T1000 (cell line): ENCODE results near the gene DUOX1.
"Not testable (repeated sequence)": the region's sequence is repeated elsewhere in the genome, so short reads cannot be mapped to it uniquely, and the experiment has no call there.

Source experiments
- DNase-seq: peaks from one replicate; lab custom pipeline; 2025; ENCODE audit warnings: mixed read lengths; lab: John Stamatoyannopoulos, UW

DUOX1 gene

GRCh38 chr15:45129651-45130129, at the start of gene DUOX1, which contains the start of gene DUOXA1:
Gene DUOX1, plus strand, starts transcription at chr15:45129994. Its CDS starts 1,973 bp downstream, at chr15:45131967.
Gene DUOXA1, minus strand, starts transcription at chr15:45129879. Its CDS starts 6,865 bp downstream, at chr15:45123014.
- no peak for DNase-seq

GRCh38 chr15:45080593-45080992, 49.2 kb upstream of the DUOX1 start:
- not testable (repeated sequence) for DNase-seq

- not testable (repeated sequence) for DNase-seq
Observed at GRCh38 chr15:45082412-45082811, 47.4 kb upstream of the DUOX1 start.

GRCh38 chr15:45083223-45083622, 46.6 kb upstream of the DUOX1 start:
- no peak for DNase-seq

- no peak for DNase-seq
Observed at GRCh38 chr15:45084163-45084562, 45.6 kb upstream of the DUOX1 start.

- DNase-seq: no peak
Observed at GRCh38 chr15:45087513-45087912, 42.3 kb upstream of the DUOX1 start.

- DNase-seq: no peak
Observed at GRCh38 chr15:45088801-45089711, 40.7 kb upstream of the DUOX1 start.

- DNase-seq: no peak
Observed at GRCh38 chr15:45089712-45090373, 40.0 kb upstream of the DUOX1 start.

GRCh38 chr15:45091161-45091560, 38.6 kb upstream of the DUOX1 start:
- DNase-seq: no peak

- DNase-seq: no peak
Observed at GRCh38 chr15:45091576-45091975, 38.2 kb upstream of the DUOX1 start.

GRCh38 chr15:45093013-45093412, 36.8 kb upstream of the DUOX1 start:
- no peak for DNase-seq

- DNase-seq: no peak
Observed at GRCh38 chr15:45093622-45094357, 36.0 kb upstream of the DUOX1 start.

- DNase-seq: no peak
Observed at GRCh38 chr15:45094358-45094730, 35.5 kb upstream of the DUOX1 start.

GRCh38 chr15:45095661-45096060, 34.1 kb upstream of the DUOX1 start:
- no peak for DNase-seq

GRCh38 chr15:45097466-45097865, 32.3 kb upstream of the DUOX1 start:
- DNase-seq: no peak

GRCh38 chr15:45099549-45100165, 30.1 kb upstream of the DUOX1 start:
- no peak for DNase-seq

GRCh38 chr15:45100884-45101625, 28.7 kb upstream of the DUOX1 start:
- no peak for DNase-seq

GRCh38 chr15:45101749-45102148, 28.0 kb upstream of the DUOX1 start:
- no peak for DNase-seq

GRCh38 chr15:45102226-45102625, 27.6 kb upstream of the DUOX1 start:
- no peak for DNase-seq

- not testable (repeated sequence) for DNase-seq
Observed at GRCh38 chr15:45104170-45104569, 25.6 kb upstream of the DUOX1 start.

- DNase-seq: no peak
Observed at GRCh38 chr15:45105586-45105985, 24.2 kb upstream of the DUOX1 start.
